ENCODE results near the gene AHRR. TPM values are rescaled to one million over a fixed set of nuclear protein-coding genes. Genes with fewer than 3 reads are reported as not detected.
"Not testable (repeated sequence)": the region's sequence is repeated elsewhere in the genome, so short reads cannot be mapped to it uniquely, and the experiment has no call there.

AHRR gene
- total RNA-seq, 1 donor from 2014 or later: 1.4 TPM

DNA sequence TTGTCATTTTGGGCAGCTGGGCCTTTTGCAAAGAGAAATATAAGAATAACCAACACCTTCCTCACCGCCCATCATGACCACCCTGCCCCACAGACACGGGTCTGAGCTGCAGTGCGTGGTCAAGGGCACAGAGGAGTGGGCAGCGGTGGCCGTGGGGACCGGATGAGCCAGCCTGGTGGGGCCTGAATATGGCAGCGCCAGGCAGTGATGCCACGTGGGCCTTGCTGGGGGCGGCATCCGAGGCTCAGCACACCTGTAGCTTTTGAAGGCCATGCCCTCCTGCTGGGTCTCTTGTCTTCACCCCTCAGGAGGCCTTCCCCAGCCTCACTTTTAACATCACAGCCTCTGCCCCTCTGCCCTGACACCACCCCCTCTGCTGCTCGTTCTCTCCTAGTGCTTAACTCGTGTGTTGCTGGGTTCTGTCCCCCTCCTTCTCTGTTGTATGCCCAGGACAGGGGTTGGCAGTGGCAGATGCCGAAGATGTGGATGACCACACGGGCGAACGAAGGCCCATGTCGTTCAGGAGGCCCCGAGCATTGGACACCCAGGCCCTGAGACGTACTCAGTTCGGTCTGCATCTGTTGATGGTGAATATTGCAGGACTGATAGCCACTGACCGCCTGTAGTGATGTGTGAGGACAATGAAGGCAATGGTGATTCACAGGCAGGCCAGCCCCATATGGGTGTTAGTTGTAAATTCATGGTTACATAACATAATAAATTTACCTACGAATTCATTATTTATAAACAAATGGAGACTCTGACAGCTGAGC, 46.0 kb downstream of the AHRR start:
- DNase-seq: no peak
- Histone ChIP-seq H3K27me3 (ENCODE audit: low read depth) (no peaks in the 10 kb centered on the region), H3K36me3 (peaks cover 7% of the 10 kb centered on the region), H3K9me3 (replicated peaks) (peaks cover 40% of the 10 kb centered on the region), H3K4me1 (peaks cover 15% of the 10 kb centered on the region), H3K27ac (replicated peaks) (no peak overlapping the region), H3K4me3 (no peak overlapping the region)
- intact Hi-C loops (cut with micrococcal nuclease): no loop called here
- TF ChIP-seq, protein P1, sequence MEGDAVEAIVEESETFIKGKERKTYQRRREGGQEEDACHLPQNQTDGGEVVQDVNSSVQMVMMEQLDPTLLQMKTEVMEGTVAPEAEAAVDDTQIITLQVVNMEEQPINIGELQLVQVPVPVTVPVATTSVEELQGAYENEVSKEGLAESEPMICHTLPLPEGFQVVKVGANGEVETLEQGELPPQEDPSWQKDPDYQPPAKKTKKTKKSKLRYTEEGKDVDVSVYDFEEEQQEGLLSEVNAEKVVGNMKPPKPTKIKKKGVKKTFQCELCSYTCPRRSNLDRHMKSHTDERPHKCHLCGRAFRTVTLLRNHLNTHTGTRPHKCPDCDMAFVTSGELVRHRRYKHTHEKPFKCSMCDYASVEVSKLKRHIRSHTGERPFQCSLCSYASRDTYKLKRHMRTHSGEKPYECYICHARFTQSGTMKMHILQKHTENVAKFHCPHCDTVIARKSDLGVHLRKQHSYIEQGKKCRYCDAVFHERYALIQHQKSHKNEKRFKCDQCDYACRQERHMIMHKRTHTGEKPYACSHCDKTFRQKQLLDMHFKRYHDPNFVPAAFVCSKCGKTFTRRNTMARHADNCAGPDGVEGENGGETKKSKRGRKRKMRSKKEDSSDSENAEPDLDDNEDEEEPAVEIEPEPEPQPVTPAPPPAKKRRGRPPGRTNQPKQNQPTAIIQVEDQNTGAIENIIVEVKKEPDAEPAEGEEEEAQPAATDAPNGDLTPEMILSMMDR (IDR thresholded peaks at IDR 0.05; ENCODE audit: borderline replicate concordance): no peak

DNA sequence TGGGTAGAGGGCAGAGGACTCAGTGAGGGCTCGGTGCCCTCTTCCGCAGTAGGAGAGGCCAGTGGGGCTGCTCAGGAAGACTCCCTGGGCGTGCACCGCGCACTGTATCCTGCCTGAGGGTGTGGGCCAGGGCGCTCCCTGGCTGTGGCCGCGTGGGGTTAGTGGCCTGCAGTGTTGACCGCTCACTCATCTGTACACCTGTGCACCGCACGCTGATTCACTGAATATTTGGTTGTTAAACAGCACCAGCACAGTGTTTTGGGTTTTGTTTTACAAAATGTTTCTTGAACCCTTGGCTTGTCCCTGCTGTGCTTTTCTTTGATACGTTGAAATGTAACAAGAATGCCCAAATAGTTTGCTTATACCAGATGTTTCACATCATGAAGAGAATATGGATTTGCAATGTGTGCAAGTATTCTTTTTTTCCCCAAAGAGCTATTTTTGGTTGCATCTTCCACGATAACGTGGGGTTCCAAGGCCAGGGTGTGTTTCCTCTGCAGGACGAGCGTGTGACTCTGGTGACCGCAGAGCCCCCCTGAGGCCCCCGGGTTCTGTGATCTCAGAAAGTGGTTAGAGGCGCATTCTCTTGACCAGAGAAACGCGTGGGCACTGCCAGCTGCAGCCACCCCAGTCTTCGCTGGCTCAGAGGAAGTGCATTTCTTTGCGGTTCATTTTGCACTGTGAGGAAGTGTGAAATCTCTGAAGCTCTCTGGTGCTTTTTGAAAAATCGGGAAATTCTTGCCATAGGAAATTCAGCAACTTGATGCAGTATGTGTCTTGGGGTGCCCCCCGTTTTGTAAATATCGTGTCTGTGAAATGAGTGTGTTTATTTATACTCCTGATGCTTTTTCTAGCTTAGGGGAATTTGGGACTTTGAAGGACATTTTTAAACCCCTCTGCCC, 46.9 kb downstream of the AHRR start:
- Histone ChIP-seq H3K9me3 (replicated peaks) (peaks cover 34% of the 10 kb centered on the region), H3K27ac (replicated peaks) (no peak overlapping the region), H3K4me3 (no peak overlapping the region), H3K36me3 (peaks cover 2% of the 10 kb centered on the region), H3K27me3 (ENCODE audit: low read depth) (no peaks in the 10 kb centered on the region), H3K4me1 (peaks cover 22% of the 10 kb centered on the region)
- DNase-seq: no peak
- intact Hi-C loops (cut with micrococcal nuclease): no loop called here
- TF ChIP-seq, protein P1 (IDR thresholded peaks at IDR 0.05; ENCODE audit: borderline replicate concordance): no peak

DNA sequence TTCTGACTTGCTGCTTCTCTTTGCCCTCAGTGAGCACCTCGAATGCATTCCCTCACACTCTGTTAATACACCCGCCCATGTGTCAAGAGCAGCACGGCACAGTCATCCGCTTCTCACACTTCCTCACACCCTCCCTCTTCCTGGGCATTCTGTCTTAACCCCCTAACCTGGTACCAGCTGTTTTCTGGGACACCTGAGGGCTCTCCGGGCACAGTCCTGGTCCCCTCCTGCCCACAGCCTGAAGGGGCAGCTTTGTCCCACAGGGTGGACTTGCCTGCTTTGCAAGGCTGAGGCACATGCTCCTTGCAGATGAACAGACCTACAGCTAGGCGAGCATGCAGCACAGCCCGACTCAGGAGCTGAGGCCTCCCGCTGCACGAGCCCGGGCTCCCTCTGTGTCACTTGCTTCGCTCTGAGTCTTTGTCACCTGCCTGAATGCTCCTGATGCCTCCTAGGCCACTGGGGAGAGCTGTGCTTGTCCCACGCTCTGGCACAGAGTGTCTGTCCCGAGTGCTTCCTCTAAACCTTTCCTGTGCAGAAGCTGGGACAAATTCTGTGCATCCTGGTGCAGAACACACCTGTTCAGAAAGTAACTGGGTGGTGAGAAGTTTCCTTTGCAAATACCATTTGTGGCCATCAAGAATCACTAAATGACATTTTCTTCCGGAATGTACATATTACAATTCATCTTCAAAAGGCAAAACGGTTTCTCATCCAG, 47.8 kb downstream of the AHRR start:
- Histone ChIP-seq H3K27ac (replicated peaks) (no peak overlapping the region), H3K4me1 (peaks cover 29% of the 10 kb centered on the region), H3K9me3 (replicated peaks) (peaks cover 25% of the 10 kb centered on the region), H3K36me3 (no peaks in the 10 kb centered on the region), H3K27me3 (ENCODE audit: low read depth) (peaks cover 9% of the 10 kb centered on the region), H3K4me3 (no peak overlapping the region)
- TF ChIP-seq, protein P1 (IDR thresholded peaks at IDR 0.05; ENCODE audit: borderline replicate concordance): no peak
- intact Hi-C loops (cut with micrococcal nuclease): no loop called here
- no peak for DNase-seq

DNA sequence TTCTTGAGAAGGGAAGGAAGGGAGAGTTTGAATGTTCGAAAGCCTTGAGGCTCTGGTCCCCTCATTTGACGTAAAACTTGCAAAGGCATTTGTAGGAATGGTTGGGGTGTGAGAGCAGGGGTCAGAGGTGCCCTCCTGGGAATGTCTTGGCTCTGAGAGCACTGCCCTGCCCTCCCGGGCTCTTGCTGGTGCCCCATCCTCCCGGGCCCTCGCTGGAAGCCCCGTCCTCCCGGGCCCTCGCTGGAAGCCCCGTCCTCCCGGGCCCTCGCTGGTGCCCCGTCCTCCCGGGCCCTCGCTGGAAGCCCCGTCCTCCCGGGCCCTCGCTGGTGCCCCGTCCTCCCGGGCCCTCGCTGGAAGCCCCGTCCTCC, 48.3 kb downstream of the AHRR start:
- DNase-seq; H3K4me3 ChIP-seq; H3K27ac ChIP-seq (replicated peaks); intact Hi-C loops (cut with micrococcal nuclease); H3K36me3 ChIP-seq: not testable (repeated sequence)
- H3K9me3 ChIP-seq (replicated peaks): peaks cover 19% of the 10 kb centered on the region
- H3K27me3 ChIP-seq (ENCODE audit: low read depth): peaks cover 14% of the 10 kb centered on the region
- peaks cover 33% of the 10 kb centered on the region for H3K4me1 ChIP-seq

DNA sequence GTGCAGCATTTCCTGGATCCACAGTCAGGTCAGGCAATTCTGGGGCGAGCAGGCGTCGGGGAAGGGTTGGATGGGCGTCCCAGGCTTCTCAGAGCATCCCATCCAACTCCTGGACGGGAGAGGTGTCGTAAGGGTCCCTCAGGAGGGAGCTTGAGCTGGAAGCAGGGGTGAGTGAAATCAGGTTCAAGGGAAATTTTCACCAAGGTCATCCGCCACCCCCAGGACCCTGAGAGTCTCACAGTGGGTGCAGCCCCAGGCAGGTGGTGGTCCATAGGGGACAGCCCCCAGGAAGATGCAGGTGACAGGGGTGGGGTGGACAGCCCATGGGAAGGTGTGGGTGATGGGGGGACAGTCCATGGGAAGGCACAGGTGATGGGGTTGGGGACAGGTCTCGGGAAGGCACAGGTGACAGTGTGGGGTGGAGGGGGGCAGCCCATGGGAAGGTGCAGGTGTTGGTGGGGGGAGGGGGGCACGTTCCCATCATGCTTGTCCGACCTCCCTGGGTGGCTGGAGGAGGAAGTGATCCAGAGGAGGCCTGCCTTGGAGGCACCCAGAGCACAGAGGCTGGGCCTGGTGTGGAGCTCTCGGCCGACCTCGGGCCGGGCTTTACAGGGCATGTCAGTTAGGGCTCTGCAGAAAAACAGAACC, 48.9 kb downstream of the AHRR start:
- Histone ChIP-seq H3K4me1 (peaks cover 33% of the 10 kb centered on the region), H3K27me3 (ENCODE audit: low read depth) (peaks cover 20% of the 10 kb centered on the region), H3K9me3 (replicated peaks) (peaks cover 14% of the 10 kb centered on the region), H3K27ac (replicated peaks) (no peak overlapping the region), H3K4me3 (no peak overlapping the region), H3K36me3 (no peaks in the 10 kb centered on the region)
- intact Hi-C loops (cut with micrococcal nuclease): no loop called here
- TF ChIP-seq, protein P1 (IDR thresholded peaks at IDR 0.05; ENCODE audit: borderline replicate concordance): no peak
- DNase-seq: no peak
